ENCODE results near the gene ANXA11. TPM values are rescaled to one million over a fixed set of nuclear protein-coding genes. Genes with fewer than 3 reads are reported as not detected.

ANXA11 gene
- total and polyA plus RNA-seq, 9 of the 15 experiments (the other 6 are each of a cell fraction or from before 2014, with no cell fraction given), result 43.6 to 212 (median 109) TPM

DNA sequence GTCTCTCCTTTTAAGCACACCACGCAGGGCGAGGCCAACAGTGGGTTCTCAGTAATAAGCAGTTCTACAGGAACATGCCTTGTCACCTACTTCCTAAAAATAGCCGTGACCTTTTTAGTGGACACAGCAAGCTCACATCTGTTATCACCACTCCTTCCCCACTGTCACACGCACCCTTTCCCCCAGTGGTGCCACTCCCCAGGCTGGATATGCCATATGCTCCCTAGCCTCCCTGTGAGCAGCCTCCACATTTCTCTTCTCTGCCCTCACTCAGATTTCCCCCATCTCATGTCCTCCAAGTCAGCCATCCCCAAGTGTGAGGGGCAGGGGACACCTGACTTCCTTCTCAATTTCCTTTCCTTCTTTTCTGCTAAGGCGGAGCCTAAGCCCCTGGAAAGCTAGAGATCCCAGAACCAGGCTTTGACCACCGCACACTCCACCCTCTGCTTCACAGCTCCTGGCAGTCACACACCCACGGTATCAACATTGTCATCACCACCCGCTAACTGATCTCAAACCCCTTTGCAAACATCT, 3.7 kb downstream of the ANXA11 start (continued):
- TF ChIP-seq ZNF785 (CRISPR knock-in tag; IDR thresholded peaks at IDR 0.05), result no peak
- peak; percentile 16; the same call in 1 of the 2 replicates for TF ChIP-seq CXXC5 (CRISPR knock-in tag; IDR thresholded peaks at IDR 0.05)
- no peak for TF ChIP-seq KLF1 (tag; IDR thresholded peaks at IDR 0.05)
- TF ChIP-seq, protein P1, sequence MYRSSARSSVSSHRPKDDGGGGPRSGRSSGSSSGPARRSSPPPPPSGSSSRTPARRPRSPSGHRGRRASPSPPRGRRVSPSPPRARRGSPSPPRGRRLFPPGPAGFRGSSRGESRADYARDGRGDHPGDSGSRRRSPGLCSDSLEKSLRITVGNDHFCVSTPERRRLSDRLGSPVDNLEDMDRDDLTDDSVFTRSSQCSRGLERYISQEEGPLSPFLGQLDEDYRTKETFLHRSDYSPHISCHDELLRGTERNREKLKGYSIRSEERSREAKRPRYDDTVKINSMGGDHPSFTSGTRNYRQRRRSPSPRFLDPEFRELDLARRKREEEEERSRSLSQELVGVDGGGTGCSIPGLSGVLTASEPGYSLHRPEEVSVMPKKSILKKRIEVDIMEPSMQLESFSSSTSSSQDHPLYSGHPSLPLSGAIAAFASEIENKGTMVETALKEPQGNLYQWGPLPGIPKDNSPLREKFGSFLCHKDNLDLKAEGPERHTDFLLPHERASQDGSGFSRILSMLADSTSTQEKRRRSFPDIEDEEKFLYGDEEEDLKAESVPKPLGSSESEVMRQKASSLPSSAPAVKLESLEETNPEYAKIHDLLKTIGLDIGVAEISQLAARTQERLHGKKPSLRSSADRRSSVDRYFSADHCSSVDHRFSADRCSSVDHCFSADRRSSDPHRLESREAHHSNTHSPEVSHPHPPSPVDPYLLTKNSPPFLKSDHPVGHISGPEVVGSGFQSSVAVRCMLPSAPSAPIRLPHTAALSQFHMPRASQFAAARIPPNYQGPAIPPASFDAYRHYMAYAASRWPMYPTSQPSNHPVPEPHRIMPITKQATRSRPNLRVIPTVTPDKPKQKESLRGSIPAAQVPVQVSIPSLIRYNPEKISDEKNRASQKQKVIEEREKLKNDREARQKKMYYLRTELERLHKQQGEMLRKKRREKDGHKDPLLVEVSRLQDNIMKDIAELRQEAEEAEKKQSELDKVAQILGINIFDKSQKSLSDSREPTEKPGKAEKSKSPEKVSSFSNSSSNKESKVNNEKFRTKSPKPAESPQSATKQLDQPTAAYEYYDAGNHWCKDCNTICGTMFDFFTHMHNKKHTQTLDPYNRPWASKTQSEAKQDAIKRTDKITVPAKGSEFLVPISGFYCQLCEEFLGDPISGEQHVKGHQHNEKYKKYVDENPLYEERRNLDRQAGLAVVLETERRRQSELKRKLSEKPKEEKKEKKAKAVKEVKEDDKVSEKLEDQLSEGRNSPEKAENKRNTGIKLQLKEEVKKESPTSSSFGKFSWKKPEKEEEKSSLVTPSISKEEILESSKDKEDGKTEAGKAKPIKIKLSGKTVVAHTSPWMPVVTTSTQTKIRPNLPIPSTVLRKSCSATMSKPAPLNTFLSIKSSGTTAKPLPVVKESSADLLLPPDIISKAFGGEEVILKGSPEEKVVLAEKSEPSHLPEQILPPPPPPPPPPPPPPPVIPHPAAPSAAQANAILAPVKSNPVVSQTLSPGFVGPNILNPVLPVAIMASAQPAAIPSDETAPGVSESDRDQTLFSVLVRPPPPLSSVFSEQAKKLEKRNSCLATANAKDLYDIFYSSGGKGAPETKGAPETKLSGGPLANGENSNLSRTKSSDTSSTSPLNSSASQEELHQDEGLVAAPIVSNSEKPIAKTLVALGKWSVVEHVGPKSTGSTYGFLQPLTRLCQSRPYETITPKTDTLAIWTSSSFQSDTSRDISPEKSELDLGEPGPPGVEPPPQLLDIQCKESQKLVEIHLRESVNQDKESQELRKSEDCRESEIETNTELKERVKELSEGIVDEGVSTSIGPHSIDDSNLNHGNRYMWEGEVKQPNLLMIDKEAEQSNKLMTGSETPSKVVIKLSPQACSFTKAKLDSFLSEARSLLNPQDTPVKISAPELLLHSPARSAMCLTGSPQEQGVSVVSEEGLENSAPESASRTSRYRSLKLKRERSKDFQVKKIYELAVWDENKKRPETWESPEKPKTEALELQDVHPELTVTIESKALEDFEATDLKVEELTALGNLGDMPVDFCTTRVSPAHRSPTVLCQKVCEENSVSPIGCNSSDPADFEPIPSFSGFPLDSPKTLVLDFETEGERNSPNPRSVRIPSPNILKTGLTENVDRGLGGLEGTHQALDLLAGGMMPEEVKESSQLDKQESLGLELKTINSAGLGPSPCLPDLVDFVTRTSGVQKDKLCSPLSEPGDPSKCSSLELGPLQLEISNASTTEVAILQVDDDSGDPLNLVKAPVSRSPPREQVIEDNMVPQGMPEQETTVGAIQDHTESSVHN (IDR thresholded peaks at IDR 0.05; ENCODE audit: borderline replicate concordance in 1 of 2, low read depth in 1 of 2), result 0 out of 4 replicates have a peak, but pooled peaks of 1 of the 2 experiments have one; percentile 27
- no peak for TF ChIP-seq ZNF77 (CRISPR knock-in tag; IDR thresholded peaks at IDR 0.05)
- no peak for TF ChIP-seq ZNF274 (IDR thresholded peaks at IDR 0.05; ENCODE audit: borderline replicate concordance, low read depth, low read length)
- TF ChIP-seq POU5F1 (IDR thresholded peaks at IDR 0.05; ENCODE audit: borderline replicate concordance, low read depth, low read length, partially characterized antibody), result no peak
- TF ChIP-seq U2AF2 (optimal IDR thresholded peaks at IDR 0.05; ENCODE audit: low read depth, low read length), result no peak
- 0 out of 2 replicates have a peak, but pooled peaks have one; percentile 23 for TF ChIP-seq NR2C1 (IDR thresholded peaks at IDR 0.05)
- TF ChIP-seq NR2C1 (tag; IDR thresholded peaks at IDR 0.05), result peak; percentile 43; the same call in 1 of the 2 replicates
- no peak for TF ChIP-seq MTF1 (CRISPR knock-in tag; IDR thresholded peaks at IDR 0.05; ENCODE audit: borderline replicate concordance)
- TF ChIP-seq ZNF668 (CRISPR knock-in tag; IDR thresholded peaks at IDR 0.05), result no peak
- peak; percentile 31; the same call in 1 of the 2 replicates for TF ChIP-seq LEF1 (IDR thresholded peaks at IDR 0.05)
- TF ChIP-seq CHD2 (IDR thresholded peaks at IDR 0.05; ENCODE audit: low read depth, low read length), result no peak
- TF ChIP-seq SAFB (IDR thresholded peaks at IDR 0.05; ENCODE audit: borderline replicate concordance, low read depth, low read length), result no peak
- TF ChIP-seq FOXP1 (CRISPR knock-in tag; IDR thresholded peaks at IDR 0.05), result no peak
- peak; percentile 67; the same call in 1 of the 2 replicates for TF ChIP-seq MTA1 (IDR thresholded peaks at IDR 0.05; ENCODE audit: borderline replicate concordance)
- TF ChIP-seq HMGN3 (IDR thresholded peaks at IDR 0.05; ENCODE audit: borderline replicate concordance, extremely low read depth, insufficient read length, low read depth, low read length), result no peak
- TF ChIP-seq ERF (CRISPR knock-in tag; IDR thresholded peaks at IDR 0.05), result no peak
- TF ChIP-seq SMC3 (conservative IDR thresholded peaks at IDR 0.05; ENCODE audit: insufficient read depth, low read depth, low read length), result no peak
- no peak for TF ChIP-seq ADNP (tag; IDR thresholded peaks at IDR 0.05)
- no peak for TF ChIP-seq COPS2 (conservative IDR thresholded peaks at IDR 0.05)
- no peak for TF ChIP-seq KAT2B (IDR thresholded peaks at IDR 0.05; ENCODE audit: low read depth, low read length)

Measured in K562 (cell line).